Aorta (tissue), 5 donors: ENCODE results near the gene TUBB3. TPM values are rescaled to one million over a fixed set of nuclear protein-coding genes. Genes with fewer than 3 reads are reported as not detected.

Source experiments
- ATAC-seq: fragments of 200-7000 bp; cut with Tn5 transposase; one replicate; pipeline ENCODE4 v1.9.1; 2022; ENCODE audit warnings: moderate library complexity; ENCODE audit not compliant: low FRiP score
- DNase-seq, 2 donors: peaks; one replicate each; pipeline ENCODE4 v3.0.0-alpha.2; 2020
- H3K27ac ChIP-seq, 2 donors: one replicate each; pipeline ENCODE4 v1.5.1; 2013; ENCODE audit warnings: low read length in 2 of 2, mild to moderate bottlenecking in 2 of 2, moderate library complexity in 2 of 2, control low read depth in 1 of 2, inconsistent platforms in 1 of 2, low read depth in 1 of 2
- H3K27me3 ChIP-seq, 2 donors: one replicate each; pipeline ENCODE4 v1.6.1; 2013; ENCODE audit warnings: control low read depth in 1 of 2, low read length in 1 of 2, mild to moderate bottlenecking in 1 of 2, moderate library complexity in 1 of 2; ENCODE audit not compliant: insufficient read depth in 2 of 2, control insufficient read depth in 1 of 2
- H3K36me3 ChIP-seq, 2 donors: one replicate each; pipeline ENCODE4 v1.6.1; 2013; ENCODE audit warnings: control low read depth in 1 of 2, low read length in 1 of 2, mild to moderate bottlenecking in 1 of 2; ENCODE audit not compliant: insufficient read depth in 2 of 2, control insufficient read depth in 1 of 2
- H3K4me1 ChIP-seq, 2 donors: one replicate each; pipeline ENCODE4 v1.6.1; 2013; ENCODE audit warnings: low read length in 2 of 2, control low read depth in 1 of 2, mild to moderate bottlenecking in 1 of 2, moderate library complexity in 1 of 2; ENCODE audit not compliant: insufficient read depth in 2 of 2, control insufficient read depth in 1 of 2
- H3K4me3 ChIP-seq, 2 donors: one replicate each; pipeline ENCODE4 v1.5.1; 2013; ENCODE audit warnings: low read length in 2 of 2, control low read depth in 1 of 2, mild to moderate bottlenecking in 1 of 2
- H3K9me3 ChIP-seq: one replicate; pipeline ENCODE4 v1.6.1; 2013; ENCODE audit warnings: mild to moderate bottlenecking, low read length; ENCODE audit not compliant: control insufficient read depth
- WGBS, 2 donors: extraction: QIAGEN DNeasy Blood & Tissue Kit; methylation state at CpG; one replicate each; pipeline ENCODE4 v1.1.7; 2013; 5-methylcytosine and 5-hydroxymethylcytosine counted together
- intact Hi-C, 2 donors: fragments of 100-400 bp; cut with DNase I; formaldehyde crosslinking; loops; one replicate each; pipeline versions ENCODE4 v1.14.2 to v1.15.0; 2022
- polyA plus RNA-seq, 2 donors: library from polyadenylated mRNA; stranded (reverse); fragments of 200-250 nt; gene quantifications; one replicate each; pipeline ENCODE4 v1.2.3, GENCODE V29; 2013
- total RNA-seq, 2 donors: library from RNA; stranded (reverse); fragmentation: NEBNext Ultra II Directional; extraction: Animal tissue kit (Norgen Biotek cat#: 25700); gene quantifications; one replicate each; pipeline ENCODE4 v1.2.1, GENCODE V29; 2021
- donor health status: healthy with polysubstance abuse.
- donor health status: Bipolar disorder and iron deficiency.
- donor health status: DM: no; HTN: no; CAD: no.
- donor health status: DM: no; HTN: no; CAD: no.
- donor health status: DM: yes; HTN: yes; CAD: no.

Gene TUBB3
- total and polyA plus RNA-seq, 4 donors = 0.38 to 12.5 (median 4.0) TPM

DNA sequence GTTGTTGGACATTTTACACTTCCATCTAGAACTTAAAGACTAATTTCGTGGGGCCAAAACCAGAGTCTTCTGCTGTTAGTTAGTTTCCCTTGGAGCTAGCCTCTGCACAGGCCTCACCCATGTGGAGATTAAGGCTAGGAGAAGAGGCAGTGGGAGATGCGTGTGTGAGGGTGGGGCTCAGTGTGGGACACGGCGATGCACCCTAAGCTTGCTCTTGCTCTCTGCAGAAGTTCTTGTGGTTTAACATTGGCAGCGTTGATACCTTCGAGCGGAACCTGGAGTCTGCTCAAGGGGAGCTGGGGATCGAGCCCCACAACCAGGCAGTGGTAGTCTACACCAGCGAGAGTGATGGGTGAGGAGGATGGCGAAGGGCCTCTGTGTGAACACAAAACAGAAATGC is 62.1 kb downstream of the TUBB3 start:
- H3K27ac ChIP-seq = no peak overlapping the region
- no peaks in the 10 kb centered on the region for H3K27me3 ChIP-seq
- DNase-seq (no peak), ATAC-seq (no peak)
- WGBS, 2 donors = 92 to 95% methylated on average over 10 of the region's 10 CpGs
- intact Hi-C loops = no loop called here
- no peak overlapping the region for H3K4me3 ChIP-seq
- no peaks in the 10 kb centered on the region for H3K4me1 ChIP-seq
- no peaks in the 10 kb centered on the region for H3K9me3 ChIP-seq
- peaks cover 0 to 7% of the 10 kb centered on the region in 2 donors for H3K36me3 ChIP-seq

Other genes starting within 250 kb of the TUBB3 start
- 10 to 100 TPM; 29.9 to 71.1 TPM for gene CDK10, start 236.7 kb upstream of the TUBB3 start, total RNA-seq
- 100 to 1,000 TPM in 1 of 2 donors, 10 to 100 TPM in 1; 24.7 to 134 TPM for gene CDK10, start 236.7 kb upstream of the TUBB3 start, polyA plus RNA-seq
- gene SPATA2L, start 221.6 kb upstream of the TUBB3 start, total RNA-seq = 10 to 100 TPM in 1 of 2 donors, 1 to 10 TPM in 1; 9.1 to 13.4 TPM
- gene SPATA2L, start 221.6 kb upstream of the TUBB3 start, polyA plus RNA-seq = 10 to 100 TPM in 1 of 2 donors, 1 to 10 TPM in 1; 4.9 to 12.0 TPM
- gene VPS9D1, start 202.4 kb upstream of the TUBB3 start, total RNA-seq = 10 to 100 TPM; 10.3 to 15.3 TPM
- gene VPS9D1, start 202.4 kb upstream of the TUBB3 start, polyA plus RNA-seq = 10 to 100 TPM in 1 of 2 donors, 1 to 10 TPM in 1; 5.1 to 34.5 TPM
- 10 to 100 TPM; 23.6 to 30.4 TPM for gene ZNF276, start 201.8 kb upstream of the TUBB3 start, total RNA-seq
- gene ZNF276, start 201.8 kb upstream of the TUBB3 start, polyA plus RNA-seq = 10 to 100 TPM in 1 of 2 donors, 1 to 10 TPM in 1; 3.3 to 47.7 TPM
- 1 to 10 TPM; 3.9 to 6.9 TPM for gene FANCA, start 106.7 kb upstream of the TUBB3 start, total RNA-seq
- gene FANCA, start 106.7 kb upstream of the TUBB3 start, polyA plus RNA-seq = 1 to 10 TPM; 2.0 to 3.5 TPM
- 1 to 10 TPM in 1 of 2 donors, under 1 TPM in 1; 0.62 to 2.2 TPM for gene SPIRE2, start 94.9 kb upstream of the TUBB3 start, total RNA-seq
- 1 to 10 TPM; 1.4 to 2.3 TPM for gene SPIRE2, start 94.9 kb upstream of the TUBB3 start, polyA plus RNA-seq
- gene TCF25, start 49.8 kb upstream of the TUBB3 start, total RNA-seq = 100 to 1,000 TPM; 207 to 224 TPM
- gene TCF25, start 49.8 kb upstream of the TUBB3 start, polyA plus RNA-seq = 100 to 1,000 TPM in 1 of 2 donors, 10 to 100 TPM in 1; 47.6 to 273 TPM
- gene MC1R, start 4.5 kb upstream of the TUBB3 start, total RNA-seq = 10 to 100 TPM in 1 of 2 donors, 1 to 10 TPM in 1; 4.8 to 10.2 TPM
- 10 to 100 TPM in 1 of 2 donors, 1 to 10 TPM in 1; 1.5 to 12.1 TPM for gene MC1R, start 4.5 kb upstream of the TUBB3 start, polyA plus RNA-seq
- gene DEF8, start 25.4 kb downstream of the TUBB3 start, total RNA-seq = 10 to 100 TPM; 55.0 to 69.3 TPM
- gene DEF8, start 25.4 kb downstream of the TUBB3 start, polyA plus RNA-seq = 10 to 100 TPM; 53.6 to 78.0 TPM
- 1 to 10 TPM; 1.1 to 3.5 TPM for gene DBNDD1, start 96.1 kb downstream of the TUBB3 start, total RNA-seq
- 1 to 10 TPM; 3.0 to 3.2 TPM for gene DBNDD1, start 96.1 kb downstream of the TUBB3 start, polyA plus RNA-seq
- gene PRDM7, start 154.0 kb downstream of the TUBB3 start, total RNA-seq = not detected
- gene PRDM7, start 154.0 kb downstream of the TUBB3 start, polyA plus RNA-seq = not detected